Activated T-cell treated with anti-CD3 and anti-CD28 coated beads for 48 hours (primary cell): ENCODE data around the gene ACTR8.

ENCODE experiments used
- DNase-seq: peaks from one replicate; pipeline ENCODE4 v3.0.0-alpha.2; 2020; ENCODE audit warnings: low read depth

The ACTR8 gene

DNA sequence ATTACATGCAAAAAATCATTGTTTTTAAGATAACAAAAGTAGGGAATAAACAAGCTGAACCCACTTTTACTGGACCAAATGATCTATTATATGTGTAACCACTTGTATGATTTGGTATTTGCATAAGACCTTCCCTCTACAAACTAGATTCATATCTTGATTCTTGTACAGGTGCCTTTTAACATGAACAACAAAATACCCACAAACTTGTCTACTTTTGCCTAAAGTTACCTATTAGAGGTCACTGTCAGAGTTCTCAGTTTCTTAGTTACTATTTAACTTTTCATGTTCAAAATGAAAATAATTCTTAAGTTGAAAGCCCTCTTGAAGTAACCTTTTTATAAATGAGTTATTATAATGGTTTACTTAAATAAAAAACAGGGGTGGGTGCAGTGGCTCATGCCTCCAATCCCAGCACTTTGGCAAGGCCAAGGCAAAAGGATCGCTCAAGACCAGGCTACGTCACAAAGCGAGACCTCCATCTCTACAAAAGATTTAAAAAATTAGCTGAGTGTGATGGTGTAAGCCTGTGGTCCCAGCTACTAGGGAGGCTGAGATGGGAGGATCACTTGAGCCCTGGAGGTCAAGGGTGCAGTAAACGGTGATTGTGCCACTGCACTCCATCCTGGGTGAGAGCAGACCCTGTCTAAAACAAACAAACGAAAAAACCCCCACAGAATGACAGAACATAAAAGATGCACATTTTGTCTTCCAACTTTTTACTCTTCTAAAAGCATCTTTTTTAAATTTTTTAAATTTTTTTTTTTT lies 16.0 kb downstream of the ACTR8 start:
- DNase-seq = no peak

DNA sequence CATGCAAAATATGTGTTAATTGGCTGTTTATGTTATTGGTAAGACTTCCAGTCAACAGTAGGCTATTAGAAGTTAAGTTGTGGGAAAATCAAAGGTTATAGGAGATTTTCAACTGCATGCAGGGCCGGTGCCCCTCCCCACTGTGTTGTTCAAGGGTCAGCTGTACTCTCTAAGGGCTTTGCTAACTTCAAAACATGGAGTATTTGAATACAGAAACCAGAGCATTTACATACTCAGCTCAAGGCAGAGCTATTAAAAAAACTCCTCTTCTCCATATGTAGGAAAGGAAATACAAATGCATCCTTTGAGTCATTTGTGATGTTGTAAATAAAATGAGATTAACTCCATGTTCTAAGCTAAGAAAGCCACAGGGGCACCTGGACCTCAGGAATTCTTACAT lies 18.8 kb downstream of the ACTR8 start:
- no peak for DNase-seq

DNA sequence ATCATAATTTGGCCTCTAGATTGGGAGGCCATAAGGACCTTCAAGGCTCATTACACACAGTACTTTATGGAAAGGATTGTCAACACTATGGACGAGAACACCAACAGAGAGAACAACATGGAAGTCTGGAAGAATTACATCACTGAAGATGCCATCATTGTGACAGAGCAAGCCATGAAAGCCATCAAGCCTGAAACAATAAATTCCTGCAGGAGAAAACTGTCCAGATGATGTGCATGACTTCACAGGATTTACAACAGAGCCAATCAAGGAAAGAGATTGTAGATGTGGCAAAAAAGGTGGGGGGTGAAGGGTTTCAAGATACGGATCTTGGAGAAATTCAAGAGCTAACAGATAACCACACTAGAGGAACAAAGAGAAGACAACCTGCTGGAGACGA lies 19.7 kb downstream of the ACTR8 start:
- no peak for DNase-seq

DNA sequence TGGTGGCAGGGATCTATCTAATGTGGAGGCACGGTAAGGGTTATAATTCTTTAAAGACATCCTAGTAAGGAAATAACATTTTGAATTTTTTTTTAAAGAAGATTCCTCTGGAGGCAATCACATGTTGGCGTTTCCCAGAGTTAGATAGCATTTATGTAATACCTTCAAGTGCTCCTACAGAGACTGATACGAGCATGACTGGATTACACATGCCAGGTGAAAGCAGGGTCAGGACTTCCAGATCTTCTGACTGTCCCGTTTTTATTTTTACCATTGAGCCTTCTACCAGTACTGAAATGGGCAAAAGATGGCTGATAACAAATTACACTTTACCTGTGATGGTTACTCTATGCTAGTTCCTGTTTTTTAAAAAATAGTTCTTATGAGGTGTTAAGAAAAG lies 21.8 kb downstream of the ACTR8 start:
- DNase-seq = no peak

DNA sequence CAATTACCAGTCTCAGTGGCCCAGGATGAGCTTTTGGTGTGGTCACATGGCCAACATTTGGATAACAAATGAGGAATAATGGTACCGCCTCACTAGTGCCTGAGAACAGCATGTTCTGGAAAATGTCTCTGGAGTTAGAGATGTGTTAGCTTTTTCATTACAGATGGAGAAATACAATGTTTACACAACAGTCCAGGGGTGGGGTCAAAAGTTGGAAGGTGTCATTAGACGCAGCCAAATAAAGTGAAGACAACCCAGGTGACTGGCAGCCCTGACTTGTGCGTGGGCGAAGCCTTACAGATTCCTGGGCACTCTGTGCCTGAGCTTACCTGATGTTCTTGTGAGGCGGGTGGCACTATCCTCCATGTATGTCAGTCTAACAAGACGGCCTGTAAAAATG lies 22.8 kb downstream of the ACTR8 start:
- DNase-seq = no peak

DNA sequence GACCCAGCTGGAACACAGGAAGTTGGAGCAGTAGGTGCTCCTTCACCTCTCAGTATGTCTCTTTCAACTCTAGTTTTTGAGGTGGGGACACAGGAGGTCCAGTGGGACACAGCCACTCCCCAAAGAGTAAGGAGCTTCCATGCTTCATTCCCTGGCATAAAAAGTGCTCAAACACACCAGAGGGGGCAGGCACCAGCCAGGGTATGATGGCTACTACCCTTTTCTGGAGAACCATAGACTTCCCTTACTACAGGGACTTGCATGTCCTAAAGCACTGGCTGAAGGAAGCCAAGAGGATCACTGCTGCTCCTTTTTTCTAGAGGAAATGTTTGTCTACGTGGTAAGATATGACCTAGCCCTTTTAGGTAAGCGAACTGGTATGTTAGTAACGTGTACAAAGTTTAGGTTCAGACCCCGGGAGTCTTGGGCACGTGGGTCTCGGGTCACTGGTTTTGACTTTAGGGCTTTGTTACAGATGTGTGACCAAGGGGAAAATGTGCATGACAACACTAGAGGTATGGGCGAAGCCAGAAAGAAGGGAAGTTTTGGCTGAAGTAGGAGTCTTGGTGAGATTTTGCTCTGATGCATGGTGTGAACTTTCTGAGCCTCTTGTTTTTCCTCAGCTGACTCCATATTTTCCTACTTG lies 23.7 kb downstream of the ACTR8 start:
- DNase-seq = no peak

DNA sequence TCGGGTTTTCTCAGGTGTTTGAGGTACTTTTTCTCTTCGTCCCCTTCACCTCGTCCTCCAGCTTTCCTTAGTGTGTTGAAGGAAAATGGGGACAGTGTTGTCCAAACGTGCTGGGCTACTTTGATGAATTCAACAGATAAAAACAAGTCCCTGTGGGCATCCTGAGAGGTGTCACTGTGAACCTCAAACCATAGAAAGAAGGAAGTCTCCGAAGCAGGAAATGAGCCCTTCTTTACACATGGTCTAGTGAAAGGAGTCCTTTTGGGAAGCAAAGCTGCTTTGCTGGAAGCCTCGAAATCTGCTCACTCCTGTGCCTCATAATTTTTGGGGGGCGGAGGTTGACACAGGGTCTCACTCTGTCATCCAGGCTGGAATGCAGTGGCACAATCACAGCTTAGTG lies 25.0 kb downstream of the ACTR8 start:
- DNase-seq = no peak

DNA sequence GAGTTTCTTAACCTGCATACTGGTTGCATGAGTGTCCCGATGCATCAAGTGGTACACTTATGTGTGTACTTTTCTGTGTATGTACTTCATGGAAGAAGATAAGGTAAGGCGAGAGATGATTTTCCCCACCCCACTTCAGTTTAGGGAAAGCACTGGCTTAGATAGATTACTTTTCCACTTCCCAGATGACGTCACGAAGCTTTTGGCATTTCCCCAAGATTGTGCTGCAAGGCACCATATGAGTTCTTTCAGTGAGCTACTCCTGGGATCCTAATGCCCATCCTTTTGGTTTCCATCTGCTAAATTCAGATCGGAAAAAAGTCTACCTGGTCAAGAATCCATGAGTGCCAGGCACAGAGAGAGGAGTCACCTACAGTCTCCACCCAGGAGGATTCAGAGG lies 31.1 kb downstream of the ACTR8 start:
- DNase-seq = no peak

DNA sequence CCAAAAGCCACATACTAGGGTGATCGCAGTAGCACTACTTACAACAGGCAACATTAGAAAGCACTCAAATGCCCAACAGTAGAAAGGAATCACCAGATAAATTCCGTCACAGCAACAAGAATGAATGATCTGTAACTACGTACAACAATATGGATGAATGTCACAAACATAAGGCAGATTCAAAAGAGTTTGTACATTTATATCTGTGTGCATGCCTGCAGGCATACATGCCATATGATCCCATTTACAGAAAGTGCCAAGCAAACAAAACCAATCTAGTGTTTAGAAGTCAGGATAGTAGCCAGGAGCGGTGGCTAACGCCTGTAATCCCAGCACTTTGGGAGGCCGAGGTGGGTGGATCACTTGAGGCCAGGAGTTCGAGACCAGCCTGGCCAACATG lies 32.0 kb downstream of the ACTR8 start:
- no peak for DNase-seq

DNA sequence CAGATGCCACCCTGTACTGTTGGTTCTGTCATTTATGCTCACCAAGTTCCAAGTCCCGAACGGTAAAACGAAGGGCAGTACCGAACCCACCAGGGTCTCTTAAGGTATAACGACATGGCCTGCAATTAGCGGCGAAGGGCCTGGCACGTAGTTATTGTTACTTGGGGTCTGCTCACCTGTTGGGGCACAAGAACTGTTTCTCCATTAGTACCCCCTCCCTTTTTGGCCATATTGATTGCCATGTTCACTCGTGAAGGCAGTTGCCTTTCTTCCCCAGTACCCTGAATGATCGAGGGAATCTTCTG lies 35.1 kb downstream of the ACTR8 start:
- DNase-seq = no peak

DNA sequence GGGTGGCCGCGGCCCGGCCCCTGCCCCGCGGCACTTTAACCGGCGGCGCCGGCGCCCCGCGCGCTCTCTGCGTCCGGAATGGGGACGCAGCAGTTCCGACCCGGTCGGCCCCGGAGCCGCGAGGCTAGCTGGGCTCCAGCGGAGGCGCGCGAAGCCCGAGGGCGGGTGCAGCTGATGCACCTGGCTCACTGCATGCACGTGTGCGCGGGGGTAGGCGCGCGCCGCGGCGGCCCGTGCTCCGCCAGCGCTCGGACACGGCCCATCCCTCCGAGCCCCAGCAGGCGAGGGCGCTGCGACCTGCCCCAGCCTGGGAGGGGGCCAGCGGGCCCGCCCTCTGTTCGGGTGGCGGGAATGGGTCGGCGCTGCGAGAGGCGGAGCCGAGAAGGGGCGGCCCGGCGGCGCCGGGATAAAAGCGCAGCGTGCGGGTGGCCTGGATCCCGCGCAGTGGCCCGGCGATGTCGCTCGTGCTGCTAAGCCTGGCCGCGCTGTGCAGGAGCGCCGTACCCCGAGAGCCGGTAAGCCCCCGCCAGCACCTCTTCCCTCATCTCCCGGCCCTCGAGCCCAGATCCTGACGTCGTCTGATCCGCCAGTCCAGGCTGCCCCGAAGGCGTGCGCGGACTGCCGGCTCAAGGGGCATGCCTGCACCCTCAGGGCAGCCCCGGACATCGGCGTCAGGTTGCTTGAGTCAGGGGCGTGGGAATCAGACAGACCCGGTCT lies 35.7 kb downstream of the ACTR8 start, which contains the start of the genes CHDH and IL17RB:
TSS of gene CHDH (minus strand) at position 286 of the 717 bp plus-strand sequence. CDS start 22,411 bp downstream, outside the sequence.
TSS of gene IL17RB (plus strand) at position 435 of the 717 bp plus-strand sequence. CDS start at position 456, 21 bp downstream.
- peak; percentile 17 for DNase-seq

DNA sequence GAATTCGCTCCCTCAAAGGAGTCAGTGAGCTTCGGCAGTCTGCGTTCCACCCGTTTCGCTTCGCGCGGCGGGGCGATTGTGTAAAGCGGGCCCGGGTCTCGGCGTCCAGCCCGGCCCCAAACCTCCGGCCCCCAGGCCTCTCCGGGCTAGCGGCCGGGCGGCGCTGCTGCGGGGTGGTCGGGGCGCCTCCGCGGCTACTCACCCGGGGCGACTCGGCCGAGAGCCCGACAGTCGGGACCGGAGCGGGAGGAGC lies 36.1 kb downstream of the ACTR8 start:
- DNase-seq = no peak

DNA sequence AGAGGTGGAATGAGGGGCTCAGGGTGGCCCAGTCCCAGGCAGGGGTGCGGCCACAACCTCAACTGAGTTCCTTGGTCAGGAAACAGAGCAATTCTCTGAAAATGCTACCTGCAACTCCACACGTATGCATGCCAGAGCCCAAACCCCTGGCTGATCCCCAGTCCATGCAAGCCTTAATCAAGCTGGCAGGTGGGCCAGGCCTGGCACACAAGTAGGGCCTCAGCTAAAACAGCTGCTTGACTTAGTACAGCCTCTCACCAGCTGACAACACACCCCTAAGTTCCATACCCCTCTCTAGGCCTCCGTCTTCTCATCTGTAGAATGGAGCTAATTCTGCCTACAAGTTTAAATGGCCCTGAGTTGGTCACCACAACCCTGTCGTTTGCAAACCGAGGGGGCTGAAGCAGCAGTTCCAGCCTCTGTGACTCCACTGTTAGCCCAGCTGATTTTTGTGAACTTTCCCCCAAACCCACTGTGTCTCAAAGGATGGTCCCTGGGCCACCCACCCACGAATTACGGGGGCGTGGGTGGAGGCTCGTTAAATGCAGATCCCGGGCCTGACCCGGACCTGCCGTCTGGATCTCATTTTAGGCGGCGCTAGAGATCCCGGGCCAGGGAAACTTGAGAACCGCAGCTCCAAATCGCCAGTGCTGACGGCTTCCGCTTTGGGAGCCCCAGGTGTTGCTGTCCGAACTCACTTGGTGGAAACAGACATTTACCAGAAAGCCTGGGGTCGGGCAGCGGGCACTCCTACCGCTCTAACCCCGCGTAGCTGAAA lies 36.7 kb downstream of the ACTR8 start:
- DNase-seq = no peak

DNA sequence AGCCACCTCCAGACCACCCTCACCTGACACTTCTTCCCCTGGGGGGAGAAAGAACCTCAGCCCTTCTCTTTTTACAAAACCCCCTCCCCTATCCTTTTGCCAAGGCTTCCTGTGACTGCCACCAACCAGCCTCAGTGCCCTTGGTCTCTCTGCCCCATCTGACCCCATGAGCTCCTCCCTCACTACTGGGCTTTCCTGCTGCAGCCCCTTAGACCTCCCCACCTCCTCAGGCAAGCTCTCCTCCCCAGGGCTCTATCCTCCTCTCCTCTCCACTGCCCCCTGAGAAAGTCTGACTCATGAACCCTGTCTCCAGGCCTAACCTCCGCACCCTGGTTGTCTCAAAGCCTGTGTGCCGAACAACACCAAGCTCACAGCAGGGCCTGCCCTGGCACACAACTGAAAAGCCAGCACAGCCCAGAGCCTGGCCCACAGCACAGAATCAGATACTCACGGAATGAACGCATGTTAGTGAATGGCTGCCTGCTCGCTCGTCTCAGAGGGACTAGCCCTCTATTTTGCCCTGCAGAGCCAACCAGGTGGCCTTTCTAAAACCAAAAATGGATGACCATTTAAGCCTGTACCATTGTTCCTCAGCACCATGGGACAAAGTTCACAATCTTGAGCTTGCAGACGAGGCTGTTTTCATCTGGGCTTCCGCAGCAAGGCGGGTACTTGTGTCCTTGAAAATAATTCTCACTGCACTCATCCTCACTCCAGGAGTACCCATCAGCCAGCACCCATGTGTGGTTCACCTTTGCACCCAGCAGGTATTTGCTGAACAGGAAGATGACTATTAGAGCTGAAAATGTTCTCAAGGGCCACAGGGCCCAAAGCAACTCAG lies 37.5 kb downstream of the ACTR8 start:
- DNase-seq = no peak

DNA sequence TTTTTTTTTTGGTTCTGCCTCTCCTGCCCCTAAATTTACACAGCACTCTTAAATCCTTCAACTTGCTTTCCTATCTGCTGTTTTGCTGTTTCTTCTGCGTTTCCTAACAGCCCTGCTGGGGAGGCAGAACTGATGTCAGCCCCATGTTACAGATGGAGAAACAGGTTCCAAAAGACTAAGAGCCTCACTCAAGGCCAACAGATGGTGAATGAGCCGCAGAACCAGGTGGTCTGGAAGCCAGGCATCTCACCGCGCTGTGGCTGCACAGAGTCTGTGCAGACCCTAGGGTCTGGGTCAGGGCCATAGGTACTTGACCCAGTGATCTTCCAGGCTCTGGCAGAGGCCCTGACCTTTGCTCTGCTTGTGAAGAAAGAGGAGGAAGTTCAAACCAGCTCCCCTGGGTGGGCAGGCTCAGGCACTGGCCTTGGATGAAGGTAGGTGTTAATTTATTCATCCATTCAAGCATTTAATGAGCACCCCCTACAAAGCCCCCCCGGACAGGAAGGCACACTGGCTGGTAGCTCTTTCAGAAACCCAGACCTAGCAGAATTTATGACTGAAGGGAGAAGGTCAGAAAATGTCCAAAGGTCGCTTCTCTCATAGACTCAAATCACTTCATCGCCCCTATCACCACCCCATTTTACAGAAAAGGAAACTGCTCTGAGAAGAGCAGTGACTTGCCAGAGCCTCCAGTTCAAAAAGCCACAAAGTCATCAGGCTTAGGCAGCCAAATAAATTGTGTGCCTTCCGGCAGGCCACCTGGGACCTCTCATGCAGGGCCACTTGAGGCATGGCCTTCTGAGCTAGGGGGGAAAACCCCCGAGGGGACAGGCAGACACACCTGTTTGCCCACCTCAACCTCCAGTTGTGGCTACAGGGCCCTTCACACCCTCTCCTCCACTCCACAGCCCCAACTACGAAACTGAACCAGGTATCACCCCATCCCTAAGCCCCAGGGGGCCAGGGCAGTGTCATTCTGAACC lies 38.5 kb downstream of the ACTR8 start:
- no peak for DNase-seq

DNA sequence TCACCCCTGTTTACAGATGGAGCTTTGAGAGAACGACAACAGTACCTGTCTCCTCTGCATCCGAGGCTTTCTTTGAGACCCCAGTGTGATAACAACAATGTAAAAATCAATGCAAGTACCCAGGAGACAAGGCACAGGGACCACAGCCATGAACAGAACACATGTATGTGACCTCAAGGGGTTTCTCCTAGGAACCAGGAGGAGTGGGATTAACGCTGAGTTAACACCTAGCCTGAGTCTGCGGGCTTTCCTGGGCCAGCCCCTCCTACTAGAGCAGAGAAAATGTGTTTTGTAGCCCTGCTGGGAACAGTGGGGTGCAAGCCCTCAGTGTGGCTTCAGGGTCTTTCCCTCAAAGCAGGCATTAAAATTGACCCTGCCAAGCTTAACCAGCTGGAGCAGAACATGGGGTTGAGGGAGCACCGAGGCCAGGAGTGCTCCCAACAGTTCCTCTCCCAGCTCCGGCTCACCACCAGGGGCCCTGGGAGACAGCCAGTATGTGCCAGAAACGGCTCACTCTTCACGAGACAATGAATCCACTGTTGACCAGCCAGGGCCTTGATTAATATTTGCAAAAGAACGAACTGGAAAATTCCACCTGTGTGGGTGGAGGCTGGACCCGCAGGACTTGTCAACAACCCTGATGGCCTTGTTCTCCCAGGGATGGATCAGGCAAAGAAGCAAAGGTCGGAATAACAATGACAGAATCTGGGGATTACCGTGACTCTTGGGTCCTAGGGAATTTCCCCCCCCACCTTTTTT lies 39.3 kb downstream of the ACTR8 start:
- no peak for DNase-seq

DNA sequence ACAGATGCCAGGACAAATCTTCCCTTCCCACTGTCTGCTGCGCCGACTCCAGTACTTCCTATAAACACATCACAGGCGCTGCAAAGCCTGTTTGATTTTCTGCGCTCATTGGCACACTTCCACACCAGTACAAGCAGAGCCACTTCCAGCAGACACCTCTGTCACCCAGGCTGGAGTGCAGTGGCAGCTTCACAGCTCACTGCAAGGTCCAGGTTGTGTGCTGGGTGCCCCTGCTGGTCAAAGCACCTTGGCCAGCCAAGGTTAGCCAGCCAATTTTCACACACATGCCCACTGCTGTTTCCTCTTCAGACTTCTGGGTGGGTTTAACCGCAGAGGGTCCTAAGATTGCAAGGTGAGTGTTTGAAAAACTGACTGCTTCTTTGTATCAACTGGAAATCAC lies 40.7 kb downstream of the ACTR8 start:
- DNase-seq = no peak

DNA sequence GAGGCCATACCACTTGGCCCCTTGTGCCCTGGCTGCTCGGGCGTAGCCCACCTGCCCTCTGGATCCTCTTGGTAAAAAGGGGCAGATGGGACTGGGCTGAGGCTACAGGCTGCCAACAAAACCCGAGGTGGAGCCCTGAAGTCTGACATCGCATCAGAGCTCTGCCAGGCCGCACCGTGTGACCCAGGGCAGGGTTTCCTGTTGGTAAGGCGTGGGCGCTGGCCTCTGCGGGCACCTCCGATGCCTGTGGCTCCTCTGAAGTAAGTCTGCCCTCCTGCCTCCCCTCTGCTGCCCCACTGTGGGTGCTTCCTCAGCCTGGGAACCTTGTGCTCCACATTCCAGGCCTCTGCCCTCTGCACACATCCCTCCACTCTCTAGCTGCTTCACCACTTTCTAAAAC lies 44.6 kb downstream of the ACTR8 start:
- no peak for DNase-seq

DNA sequence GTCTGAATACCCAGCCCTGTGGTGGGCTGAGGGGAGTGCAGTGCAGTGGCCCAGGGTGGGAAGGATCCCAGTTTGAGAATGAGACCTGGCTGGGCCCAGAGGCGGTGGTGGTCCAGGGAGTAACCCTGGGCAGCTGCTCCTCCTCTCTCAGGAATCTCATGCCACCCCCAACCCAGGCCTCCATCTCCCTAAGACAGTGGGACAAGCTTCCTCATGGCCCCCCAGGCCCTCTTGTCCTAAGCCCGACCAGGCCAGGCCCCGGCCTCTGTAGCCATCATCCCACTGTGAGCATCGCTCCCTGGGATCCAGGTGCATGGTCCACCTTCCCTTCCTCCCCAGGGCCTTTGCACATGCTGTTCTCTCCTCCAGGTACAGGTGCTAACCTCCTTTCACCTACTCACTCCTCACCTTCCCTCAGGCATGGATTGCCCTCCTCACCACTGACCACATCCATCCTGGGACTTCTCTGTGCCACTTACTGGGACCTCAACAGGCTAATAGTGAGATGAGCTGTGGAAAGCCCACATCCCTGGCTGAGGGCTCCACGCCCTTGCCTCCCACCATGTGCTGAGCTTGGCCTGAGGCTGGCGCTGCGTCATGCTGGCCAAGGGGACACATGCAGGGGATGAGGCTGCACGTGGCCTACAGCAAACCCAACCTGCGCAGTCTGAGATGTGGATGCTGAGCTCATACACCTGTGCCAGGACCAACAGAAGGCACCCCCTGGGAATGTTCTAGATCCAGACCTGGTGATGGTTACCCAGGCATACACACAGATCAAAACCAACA lies 45.7 kb downstream of the ACTR8 start:
- no peak for DNase-seq
